ENCODE data around the gene S100A2.

DNA sequence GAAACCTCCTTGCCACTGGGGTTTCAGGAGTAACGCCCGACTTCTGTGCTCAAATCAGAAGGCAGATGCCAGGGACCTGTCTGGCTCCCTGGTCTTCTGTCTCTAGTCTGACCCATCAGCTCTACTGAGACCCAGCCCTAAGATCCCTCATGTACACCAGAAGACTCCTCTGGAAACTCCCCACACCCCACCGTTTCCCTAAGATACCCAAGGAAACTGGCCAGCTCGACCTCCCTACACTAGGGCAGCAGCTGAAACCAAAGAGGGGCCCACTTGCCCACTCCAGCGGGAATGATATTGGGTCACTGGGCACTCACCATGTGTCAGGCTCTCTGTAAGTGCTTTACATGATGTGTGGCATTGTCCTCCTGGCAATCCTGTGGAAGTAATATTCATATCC lies 47.8 kb upstream of the S100A2 start:
- TF ChIP-seq, protein P1, sequence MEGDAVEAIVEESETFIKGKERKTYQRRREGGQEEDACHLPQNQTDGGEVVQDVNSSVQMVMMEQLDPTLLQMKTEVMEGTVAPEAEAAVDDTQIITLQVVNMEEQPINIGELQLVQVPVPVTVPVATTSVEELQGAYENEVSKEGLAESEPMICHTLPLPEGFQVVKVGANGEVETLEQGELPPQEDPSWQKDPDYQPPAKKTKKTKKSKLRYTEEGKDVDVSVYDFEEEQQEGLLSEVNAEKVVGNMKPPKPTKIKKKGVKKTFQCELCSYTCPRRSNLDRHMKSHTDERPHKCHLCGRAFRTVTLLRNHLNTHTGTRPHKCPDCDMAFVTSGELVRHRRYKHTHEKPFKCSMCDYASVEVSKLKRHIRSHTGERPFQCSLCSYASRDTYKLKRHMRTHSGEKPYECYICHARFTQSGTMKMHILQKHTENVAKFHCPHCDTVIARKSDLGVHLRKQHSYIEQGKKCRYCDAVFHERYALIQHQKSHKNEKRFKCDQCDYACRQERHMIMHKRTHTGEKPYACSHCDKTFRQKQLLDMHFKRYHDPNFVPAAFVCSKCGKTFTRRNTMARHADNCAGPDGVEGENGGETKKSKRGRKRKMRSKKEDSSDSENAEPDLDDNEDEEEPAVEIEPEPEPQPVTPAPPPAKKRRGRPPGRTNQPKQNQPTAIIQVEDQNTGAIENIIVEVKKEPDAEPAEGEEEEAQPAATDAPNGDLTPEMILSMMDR (IDR thresholded peaks at IDR 0.05) = no peak
- TF ChIP-seq POLR2A (IDR thresholded peaks at IDR 0.05) = no peak

Data from tibial nerve (tissue), 3 donors.